ENCODE data around the gene THAP2.

Gene THAP2

GRCh38 chr12:71703206-71703605 is 39.1 kb downstream of the THAP2 start:
- no peak for DNase-seq (ENCODE audit: low read depth)

DNA sequence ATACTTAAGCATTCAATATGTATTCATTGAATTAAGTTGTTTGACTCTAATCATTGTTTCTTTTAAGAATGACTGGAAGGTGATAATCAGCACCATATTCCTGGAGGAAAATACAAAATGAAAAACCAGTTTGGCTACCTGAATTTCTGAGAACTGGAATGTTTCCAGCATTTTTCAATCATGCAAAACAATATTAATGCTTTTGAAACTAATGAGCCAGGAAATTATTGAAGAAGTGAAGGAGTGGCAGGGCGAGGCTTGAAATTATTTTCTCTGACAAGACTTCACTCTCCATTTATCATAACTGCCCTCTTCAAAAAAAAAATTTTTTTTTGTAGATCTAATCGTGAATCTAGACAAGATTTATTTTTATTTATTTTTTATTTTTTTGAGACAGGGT is 40.8 kb downstream of the THAP2 start:
- no peak for DNase-seq (ENCODE audit: low read depth)

- no peak for DNase-seq (ENCODE audit: low read depth)
Observed at GRCh38 chr12:71708658-71709057, 44.6 kb downstream of the THAP2 start.

GRCh38 chr12:71710276-71711125 is 46.4 kb downstream of the THAP2 start:
- DNase-seq (ENCODE audit: low read depth) = no peak

GRCh38 chr12:71718611-71719010 is 54.5 kb downstream of the THAP2 start:
- no peak for DNase-seq (ENCODE audit: low read depth)

DNA sequence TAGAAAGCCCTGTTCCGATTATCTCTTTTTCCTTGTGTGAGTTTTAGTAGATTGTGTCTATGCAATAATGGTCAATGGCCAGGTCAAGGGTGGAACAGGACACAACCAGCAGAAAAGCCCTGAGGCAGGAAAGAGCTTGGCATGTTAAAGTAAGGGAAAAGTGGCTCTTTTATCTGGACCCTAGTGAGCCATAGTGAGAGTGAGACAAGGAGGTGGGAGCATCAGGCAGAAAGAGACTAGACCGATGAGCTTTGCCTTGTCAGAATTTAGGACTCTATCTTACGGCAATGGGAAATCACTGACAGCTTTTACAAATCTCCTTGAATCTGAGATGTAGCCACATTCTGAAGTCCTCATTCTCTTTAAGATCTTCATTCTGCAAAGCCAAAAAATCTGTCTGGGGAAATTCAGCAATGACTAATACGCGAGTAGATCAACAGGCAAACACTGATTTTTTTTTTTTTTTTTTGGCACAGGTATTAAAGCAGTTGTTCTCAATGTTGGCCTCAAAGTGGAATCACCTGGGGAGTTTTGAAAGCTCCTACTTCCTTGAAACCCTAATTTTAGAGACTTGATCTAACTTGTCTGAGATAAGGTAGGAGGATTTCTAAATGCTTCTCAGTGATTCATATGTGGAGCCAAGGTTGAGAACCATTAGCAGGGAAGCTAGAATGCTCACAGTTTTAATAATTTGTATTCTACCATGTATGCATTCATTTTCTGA is 55.7 kb downstream of the THAP2 start:
- no peak for DNase-seq (ENCODE audit: low read depth)

DNA sequence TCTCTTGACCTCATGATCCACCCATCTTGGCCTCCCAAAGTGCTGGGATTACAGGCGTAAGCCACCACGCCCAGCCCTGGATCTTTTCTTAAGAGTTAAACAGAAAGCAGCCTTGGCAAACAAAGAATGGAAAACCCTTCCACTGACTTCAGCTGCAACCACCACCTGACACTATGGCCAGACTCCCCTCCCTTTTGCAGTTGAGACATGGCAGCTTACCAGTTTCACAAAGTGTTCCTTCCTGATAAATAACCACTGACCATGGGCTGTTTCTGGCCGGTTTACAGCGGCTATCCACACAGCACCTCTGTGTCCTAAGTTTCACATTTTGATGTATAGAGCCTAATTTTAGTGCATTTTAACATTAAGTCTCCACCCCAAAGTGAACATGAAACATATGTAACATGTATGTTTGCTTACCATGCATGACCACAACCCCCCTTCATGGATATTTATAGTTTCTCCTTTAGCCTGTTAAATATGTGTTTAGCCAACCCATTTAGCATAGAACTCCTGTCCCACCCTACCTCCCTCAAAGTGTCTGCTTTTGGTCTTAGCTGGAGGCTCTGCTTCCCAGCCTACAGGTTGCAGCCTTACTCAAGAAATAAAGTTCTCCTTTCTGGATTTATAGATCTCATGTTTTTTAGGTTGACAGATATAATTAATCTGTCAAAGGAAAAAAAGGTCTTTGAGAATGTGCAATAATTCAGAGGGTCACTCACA is 57.8 kb downstream of the THAP2 start:
- no peak for DNase-seq (ENCODE audit: low read depth)

DNA sequence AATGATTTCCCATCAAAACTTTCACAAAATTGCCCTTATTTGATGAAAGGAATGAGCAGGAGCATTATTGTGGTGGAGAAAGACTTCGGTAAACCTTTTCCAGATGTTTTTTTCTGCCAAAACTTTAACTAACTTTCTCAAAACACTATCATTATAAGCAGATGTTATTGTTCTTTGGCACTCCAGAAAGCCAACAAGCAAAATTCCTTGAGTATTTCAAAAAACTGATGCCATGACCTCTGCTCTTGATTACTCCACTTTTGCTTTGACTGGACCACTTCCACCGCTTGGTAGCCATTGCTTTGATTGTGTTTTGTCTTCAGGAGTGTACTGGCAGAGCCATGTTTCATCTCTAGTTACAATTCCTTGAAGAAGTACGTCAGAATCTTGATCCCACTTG is 60.9 kb downstream of the THAP2 start:
- no peak for DNase-seq (ENCODE audit: low read depth)

DNA sequence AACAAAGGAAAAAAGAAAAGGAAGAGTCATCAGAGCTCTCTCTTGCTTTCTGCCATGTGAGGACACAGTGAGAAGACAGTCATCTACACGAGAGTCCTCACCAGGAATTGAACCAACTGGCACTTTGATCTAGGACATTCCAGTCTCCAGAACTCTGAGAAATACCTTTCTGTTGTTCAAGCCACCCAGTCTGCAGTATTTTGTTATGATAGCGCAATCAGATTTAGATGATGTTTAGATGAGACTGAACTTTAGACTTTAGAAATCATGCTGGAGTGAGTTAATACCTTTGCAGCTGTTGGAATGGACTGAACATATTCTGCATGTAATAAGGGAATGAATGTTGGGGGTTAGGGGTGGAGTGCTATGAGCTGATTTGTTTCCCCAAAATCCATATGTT is 62.4 kb downstream of the THAP2 start:
- no peak for DNase-seq (ENCODE audit: low read depth)

DNA sequence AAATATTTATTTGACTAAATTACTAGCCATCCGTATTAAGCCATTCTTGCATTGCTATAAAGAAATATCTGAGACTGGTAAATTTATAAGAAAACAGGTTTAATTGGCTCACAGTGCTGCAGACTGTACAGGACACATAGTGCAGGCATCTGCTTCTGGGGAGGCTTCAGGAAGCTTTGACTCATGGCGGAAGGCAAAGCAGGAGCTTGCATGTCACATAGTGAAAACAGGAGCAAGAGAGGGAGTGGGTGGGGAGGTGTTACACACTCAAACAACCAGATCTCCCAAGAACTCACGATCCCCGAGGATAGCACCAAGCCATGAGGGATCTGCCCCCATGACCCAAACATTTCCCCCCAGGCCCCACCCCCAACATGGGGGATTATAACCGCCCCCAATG is 63.9 kb downstream of the THAP2 start:
- DNase-seq (ENCODE audit: low read depth) = no peak
